Femur (tissue), 1 donor: ENCODE data around the gene SPINT1.

Experiments
- DNase-seq: peaks from one replicate; pipeline ENCODE4 v3.0.0-alpha.2; 2017

Gene SPINT1

GRCh38 chr15:40829115-40829514 lies 14.7 kb upstream of the SPINT1 start:
- no peak for DNase-seq

DNA sequence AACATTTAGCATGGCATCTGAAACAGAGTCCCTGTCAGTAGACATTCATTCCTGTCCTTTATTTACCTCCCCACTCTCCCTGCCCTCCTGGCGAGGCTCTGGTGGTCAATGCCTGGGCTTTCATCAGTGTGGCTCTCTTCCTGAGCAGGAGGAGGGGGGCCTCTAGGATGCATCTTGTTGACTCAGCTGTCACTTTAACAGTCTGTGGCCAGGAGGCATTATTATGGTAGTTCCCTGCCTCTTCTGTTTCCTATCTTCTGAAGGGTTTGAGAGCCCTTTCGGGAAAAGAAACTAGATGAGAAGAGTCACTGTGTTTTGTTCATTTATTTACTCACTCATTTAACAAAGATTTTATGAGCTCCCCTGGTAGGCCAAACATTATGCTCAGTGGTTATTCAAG lies 13.0 kb upstream of the SPINT1 start:
- no peak for DNase-seq

- DNase-seq = no peak
Measured at GRCh38 chr15:40831861-40832260, 12.0 kb upstream of the SPINT1 start.

DNA sequence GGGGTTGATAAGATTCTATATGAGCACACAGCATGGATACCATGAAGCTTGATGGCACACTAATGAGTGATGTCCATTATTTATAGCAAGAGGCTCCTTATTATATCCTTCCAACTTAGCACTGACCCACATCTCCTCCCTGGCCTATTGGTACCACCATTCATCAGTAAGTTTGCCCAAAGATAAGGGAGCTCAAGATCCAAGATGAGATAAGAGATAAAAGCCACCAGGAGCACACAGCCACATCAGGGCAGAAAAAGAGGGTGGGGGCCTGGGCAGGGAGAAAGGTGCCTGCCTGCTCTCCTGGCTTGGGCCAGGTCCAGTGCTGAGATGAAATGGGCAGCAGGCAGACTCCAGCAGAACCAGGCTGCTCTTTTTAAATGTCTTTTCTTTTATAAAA lies 10.9 kb upstream of the SPINT1 start:
- DNase-seq = no peak

DNA sequence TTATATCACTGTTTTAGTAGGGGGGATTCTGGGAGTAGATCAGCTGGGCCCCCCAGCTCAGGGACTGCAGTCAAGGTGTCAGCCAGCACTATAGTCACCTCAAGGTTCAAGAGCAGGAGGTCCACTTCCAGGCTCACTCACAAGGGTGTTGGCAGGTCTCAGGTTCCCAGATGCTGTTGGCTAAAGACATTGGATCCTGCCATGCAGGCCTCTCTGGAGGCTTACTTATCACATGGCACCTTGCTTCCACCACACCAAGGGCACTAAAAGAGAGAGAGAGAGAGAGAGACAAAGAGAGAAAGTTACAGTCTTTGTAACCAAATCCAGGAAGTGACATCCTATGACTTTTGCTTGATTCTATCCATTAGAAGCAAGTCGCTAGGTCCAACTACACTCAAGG lies 7.8 kb upstream of the SPINT1 start:
- DNase-seq = no peak

- DNase-seq = no peak
Measured at GRCh38 chr15:40838756-40839155, 5.1 kb upstream of the SPINT1 start.

DNA sequence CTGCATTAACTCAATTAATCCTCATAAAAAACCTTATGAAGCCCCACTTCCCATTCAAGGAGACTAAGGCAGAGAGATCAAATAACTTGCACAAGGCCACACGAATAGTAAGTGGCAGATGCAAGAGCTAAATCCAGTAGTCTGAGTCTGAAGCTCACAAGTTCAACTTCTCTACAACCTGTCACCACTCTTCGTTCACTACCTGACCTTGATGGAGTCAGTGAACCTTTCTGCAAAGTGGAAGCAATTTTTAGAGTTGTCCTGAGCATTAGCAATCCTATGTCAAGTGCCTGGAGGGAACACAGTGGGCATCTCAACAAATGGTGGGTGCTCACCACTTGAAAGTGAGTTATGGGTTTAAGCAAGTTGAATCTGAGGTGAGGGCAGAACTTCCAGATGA lies 2.1 kb upstream of the SPINT1 start:
- no peak for DNase-seq

DNA sequence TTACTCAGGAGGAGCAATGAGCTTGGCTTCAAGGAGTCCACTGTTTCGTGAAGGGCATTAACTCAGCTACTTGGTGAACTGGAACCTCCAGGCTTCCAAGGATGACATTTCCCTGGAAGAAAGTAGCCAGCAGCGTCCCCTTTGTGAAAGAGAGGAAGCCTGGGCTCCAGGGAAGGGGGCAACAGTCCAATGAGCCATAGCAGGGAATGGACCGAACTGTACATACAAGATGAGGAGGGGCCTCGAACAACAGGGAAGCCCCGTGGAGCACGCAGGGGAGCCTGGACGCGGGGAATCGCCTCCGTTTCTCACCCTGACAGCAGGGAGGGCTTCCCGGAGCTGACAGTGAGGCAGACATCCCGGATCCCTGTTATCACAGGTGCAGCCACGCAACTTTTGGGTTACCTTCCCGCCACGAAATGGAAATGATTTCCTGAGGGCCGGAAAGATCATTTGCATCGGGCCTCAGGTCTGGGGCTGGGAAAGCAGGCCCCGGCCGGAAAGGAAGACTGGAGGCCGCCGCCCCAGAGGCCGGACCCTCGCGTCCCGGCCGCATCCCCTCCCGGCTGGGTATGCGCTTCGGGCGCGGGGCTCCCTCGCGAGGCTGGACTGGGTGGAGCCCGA lies 475 bp upstream of the SPINT1 start:
- no peak for DNase-seq

DNA sequence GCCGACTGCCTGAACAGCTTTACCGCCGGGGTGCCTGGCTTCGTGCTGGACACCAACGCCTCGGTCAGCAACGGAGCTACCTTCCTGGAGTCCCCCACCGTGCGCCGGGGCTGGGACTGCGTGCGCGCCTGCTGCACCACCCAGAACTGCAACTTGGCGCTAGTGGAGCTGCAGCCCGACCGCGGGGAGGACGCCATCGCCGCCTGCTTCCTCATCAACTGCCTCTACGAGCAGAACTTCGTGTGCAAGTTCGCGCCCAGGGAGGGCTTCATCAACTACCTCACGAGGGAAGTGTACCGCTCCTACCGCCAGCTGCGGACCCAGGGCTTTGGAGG lies 815 bp downstream of the SPINT1 start:
- DNase-seq = peak; percentile 46

DNA sequence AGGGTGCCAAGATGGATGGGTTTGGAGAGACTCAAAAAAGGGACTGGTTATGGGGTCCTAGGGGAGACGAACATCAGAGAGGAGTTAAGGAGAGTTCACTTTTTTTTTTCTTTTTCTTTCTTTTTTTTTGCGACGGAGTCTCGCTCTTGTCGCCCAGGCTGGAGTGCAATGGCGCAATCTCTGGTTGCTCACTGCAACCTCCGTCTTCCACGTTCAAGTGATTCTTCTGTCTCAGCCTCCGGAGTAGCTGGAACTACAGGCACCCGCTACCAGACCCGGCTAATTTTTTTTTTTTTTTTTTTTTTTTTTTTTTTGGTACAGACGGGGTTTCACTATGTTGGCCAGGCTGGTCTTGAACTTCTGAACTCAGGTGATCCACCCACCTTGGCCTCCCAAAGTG lies 1.2 kb downstream of the SPINT1 start:
- no peak for DNase-seq

GRCh38 chr15:40845511-40846284 lies 1.9 kb downstream of the SPINT1 start:
- DNase-seq = no peak

DNA sequence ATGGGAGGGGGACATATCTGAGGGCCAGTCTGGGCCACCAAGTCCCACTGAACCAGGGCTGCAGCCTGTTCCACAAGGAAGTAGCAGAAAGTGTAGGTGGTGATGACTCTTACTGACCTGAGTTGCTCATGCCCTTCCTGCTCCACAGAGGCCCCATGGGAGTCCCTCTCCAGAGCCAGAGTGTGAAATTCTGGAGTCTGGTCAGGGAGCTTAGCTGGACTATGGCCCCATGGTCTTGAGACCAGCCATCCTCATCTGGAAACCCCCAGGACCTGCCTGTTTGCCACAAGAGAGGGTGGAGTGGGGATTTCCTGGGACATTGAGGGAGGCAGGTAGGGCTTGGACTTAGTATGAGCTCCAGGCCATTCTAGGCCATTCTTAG lies 3.0 kb downstream of the SPINT1 start:
- no peak for DNase-seq

DNA sequence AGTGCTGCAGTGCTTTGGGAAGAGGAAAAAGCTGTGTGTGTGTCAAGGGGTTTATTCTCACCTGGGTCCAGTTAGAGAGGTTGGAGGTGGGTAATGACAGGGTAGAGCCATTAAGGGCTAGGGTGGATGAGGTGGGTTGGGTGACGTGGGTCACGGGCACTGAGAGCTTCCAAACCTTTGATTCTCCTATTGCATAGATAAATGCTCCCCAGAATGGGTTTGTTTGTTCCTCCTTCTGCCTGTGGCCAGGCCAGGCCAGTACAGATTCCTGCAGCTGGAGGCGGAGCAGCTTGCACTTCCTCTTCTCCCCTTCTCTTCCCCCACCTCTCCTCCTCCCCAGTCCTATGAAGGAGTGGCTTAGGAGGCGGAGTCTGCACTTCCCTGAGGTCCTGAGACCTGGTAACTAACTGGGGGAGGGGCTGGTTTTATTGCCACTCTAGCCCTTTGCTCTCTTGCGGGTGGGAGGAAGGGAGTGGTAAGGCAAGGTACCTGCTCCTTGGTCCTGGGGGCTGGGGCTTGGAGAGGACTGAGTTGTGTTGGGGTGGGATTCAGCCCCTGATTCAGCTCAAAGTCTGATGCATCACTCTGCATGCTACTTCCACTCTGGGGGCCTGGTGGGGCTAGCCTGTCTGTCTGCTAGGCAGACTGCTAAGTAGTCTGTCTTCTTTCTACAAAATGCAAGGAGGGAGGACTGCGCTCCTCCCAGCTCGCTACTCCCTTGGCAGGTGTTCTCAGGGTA lies 3.5 kb downstream of the SPINT1 start:
- peak; percentile 58 for DNase-seq

- DNase-seq = no peak
Measured at GRCh38 chr15:40850576-40851112, 6.8 kb downstream of the SPINT1 start.

DNA sequence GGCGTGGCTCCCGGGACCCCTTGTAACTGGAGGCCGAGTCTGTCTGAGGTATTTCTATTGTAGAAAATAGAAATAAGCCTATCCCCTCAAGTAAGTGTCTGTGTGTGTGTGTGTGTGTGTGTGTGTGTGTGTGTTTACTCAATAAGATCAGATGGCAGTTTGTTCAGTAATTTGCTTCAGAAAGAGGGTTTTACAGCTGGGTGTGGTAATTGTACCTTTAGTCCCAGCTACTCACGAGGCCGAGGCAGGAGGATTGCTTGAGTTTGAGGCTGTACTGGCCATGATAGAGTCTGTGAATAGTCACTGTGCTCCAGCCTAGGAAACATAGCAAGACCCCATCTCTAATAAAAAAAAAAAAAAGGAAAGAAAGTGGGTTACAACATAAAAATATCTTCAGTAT lies 8.7 kb downstream of the SPINT1 start:
- no peak for DNase-seq

DNA sequence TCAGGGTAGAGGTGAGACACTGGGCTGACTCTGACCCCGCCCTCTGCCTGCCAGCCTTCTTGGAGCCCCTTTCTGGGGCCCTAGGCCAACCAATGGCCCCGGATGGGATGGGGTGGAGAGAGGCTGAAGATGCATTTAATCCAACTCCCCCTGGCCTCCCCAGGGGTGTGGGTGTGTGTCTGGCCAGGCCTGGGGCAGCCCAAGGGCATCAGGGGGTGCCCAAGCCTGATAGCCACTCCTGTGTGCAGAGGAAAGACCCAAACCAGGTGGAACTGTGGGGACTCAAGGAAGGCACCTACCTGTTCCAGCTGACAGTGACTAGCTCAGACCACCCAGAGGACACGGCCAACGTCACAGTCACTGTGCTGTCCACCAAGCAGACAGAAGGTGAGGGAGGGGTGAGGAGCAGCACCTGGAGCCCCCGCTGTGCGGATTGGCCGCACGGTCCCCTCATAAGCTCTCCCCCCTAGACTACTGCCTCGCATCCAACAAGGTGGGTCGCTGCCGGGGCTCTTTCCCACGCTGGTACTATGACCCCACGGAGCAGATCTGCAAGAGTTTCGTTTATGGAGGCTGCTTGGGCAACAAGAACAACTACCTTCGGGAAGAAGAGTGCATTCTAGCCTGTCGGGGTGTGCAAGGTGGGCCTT lies 9.5 kb downstream of the SPINT1 start:
- DNase-seq = no peak

- no peak for DNase-seq
Measured at GRCh38 chr15:40854161-40854560, 10.3 kb downstream of the SPINT1 start.

- no peak for DNase-seq
Measured at GRCh38 chr15:40855706-40856234, 11.9 kb downstream of the SPINT1 start.

DNA sequence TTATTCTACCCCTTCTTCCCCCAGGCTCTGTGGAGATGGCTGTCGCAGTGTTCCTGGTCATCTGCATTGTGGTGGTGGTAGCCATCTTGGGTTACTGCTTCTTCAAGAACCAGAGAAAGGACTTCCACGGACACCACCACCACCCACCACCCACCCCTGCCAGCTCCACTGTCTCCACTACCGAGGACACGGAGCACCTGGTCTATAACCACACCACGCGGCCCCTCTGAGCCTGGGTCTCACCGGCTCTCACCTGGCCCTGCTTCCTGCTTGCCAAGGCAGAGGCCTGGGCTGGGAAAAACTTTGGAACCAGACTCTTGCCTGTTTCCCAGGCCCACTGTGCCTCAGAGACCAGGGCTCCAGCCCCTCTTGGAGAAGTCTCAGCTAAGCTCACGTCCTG lies 12.9 kb downstream of the SPINT1 start:
- no peak for DNase-seq

DNA sequence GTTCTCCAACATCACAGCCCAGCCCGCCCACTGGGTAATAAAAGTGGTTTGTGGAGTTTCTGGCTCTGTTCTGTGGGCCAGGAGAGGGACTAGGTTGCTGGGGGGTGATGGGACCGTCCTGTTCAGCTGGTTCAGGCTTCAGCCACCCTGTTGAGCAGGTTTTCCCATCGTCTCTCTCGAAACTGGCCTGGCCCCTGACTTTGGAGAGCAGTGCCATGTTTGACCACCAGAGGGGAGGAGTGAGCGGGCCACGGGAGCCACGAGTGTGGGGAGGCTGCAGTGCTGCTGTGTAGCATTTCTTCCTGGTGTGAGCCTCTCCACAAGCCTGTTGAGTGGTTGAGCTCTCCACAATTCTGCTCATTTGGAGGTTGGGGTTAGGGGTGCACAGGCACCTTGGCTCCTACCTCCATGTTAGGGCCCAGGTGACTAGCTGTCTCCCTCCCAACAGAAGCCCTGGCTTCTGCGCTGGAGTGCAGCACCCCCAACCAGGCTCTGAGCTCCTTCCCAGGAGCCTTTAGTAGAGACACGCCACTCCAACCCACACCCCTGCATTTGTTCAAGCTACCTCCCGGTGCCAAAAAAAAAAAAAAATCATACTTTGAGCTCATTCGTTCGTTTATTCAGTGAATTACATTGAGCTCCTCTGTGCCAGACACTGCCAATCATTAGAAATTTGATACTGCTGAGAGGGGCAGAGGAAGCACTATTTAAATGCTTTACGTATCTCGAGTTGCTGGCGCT lies 13.9 kb downstream of the SPINT1 start:
- peak; percentile 85 for DNase-seq

DNA sequence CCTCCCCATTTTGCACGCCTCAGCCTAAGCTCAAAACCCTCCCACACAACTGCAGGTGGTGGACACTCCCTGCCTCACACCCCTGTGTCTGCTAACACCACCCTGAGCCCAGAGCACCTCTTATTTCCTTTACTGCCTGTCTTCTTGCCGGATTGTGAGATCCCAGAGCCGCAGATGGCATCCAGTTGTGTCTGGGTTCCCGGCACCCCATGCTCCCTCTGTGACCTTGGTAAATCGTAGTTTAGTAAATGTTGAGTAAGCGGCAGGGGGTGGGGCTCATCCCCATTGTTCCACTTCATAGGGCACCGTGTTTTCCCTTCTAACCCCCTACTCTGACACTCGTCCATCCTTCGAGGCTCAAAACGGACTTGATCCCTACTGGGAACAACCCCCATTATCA lies 14.9 kb downstream of the SPINT1 start:
- no peak for DNase-seq

- DNase-seq = peak; percentile 74
Measured at GRCh38 chr15:40859206-40859851, 15.5 kb downstream of the SPINT1 start.
